ENCODE data around the gene IMPG2.

The IMPG2 gene

GRCh38 chr3:101235048-101235447 lies 85.3 kb downstream of the IMPG2 start:
- Histone ChIP-seq H3K36me3 (ENCODE audit: insufficient read depth, low read length) (no peaks in the 10 kb centered on the region), H3K9me3 (ENCODE audit: insufficient read depth, low read depth, low read length) (no peaks in the 10 kb centered on the region), H3K27me3 (ENCODE audit: insufficient read depth, low read length) (no peaks in the 10 kb centered on the region), H3K27ac (ENCODE audit: low read depth, low read length) (no peak overlapping the region), H3K4me1 (ENCODE audit: insufficient read depth, low read length) (no peaks in the 10 kb centered on the region), H3K9ac (ENCODE audit: low read depth, low read length) (no peak overlapping the region), H3K4me3 (ENCODE audit: low read length) (no peak overlapping the region)
- WGBS, result 94% methylated on average over 3 of the region's 3 CpGs

GRCh38 chr3:101230618-101231017 lies 89.8 kb downstream of the IMPG2 start:
- Histone ChIP-seq H3K9me3 (ENCODE audit: insufficient read depth, low read depth, low read length) (no peaks in the 10 kb centered on the region), H3K9ac (ENCODE audit: low read depth, low read length) (no peak overlapping the region), H3K36me3 (ENCODE audit: insufficient read depth, low read length) (no peaks in the 10 kb centered on the region), H3K27me3 (ENCODE audit: insufficient read depth, low read length) (no peaks in the 10 kb centered on the region), H3K4me3 (ENCODE audit: low read length) (no peak overlapping the region), H3K27ac (ENCODE audit: low read depth, low read length) (no peak overlapping the region), H3K4me1 (ENCODE audit: insufficient read depth, low read length) (no peaks in the 10 kb centered on the region)

- Histone ChIP-seq H3K27me3 (ENCODE audit: insufficient read depth, low read length) (no peaks in the 10 kb centered on the region), H3K9me3 (ENCODE audit: insufficient read depth, low read depth, low read length) (no peaks in the 10 kb centered on the region), H3K27ac (ENCODE audit: low read depth, low read length) (no peak overlapping the region), H3K4me3 (ENCODE audit: low read length) (no peak overlapping the region), H3K9ac (ENCODE audit: low read depth, low read length) (no peak overlapping the region), H3K36me3 (ENCODE audit: insufficient read depth, low read length) (no peaks in the 10 kb centered on the region), H3K4me1 (ENCODE audit: insufficient read depth, low read length) (no peaks in the 10 kb centered on the region)
- 93% methylated on average over 4 of the region's 4 CpGs for WGBS
Observed at GRCh38 chr3:101229681-101230080, 90.7 kb downstream of the IMPG2 start.

- no peak overlapping the region for H3K4me3 ChIP-seq (ENCODE audit: low read length)
- WGBS, result 81% methylated on average over 3 of the region's 3 CpGs
- H3K27ac ChIP-seq (ENCODE audit: low read depth, low read length), result no peak overlapping the region
- H3K36me3 ChIP-seq (ENCODE audit: insufficient read depth, low read length), result no peaks in the 10 kb centered on the region
- H3K9ac ChIP-seq (ENCODE audit: low read depth, low read length), result no peak overlapping the region
- no peaks in the 10 kb centered on the region for H3K9me3 ChIP-seq (ENCODE audit: insufficient read depth, low read depth, low read length)
- H3K27me3 ChIP-seq (ENCODE audit: insufficient read depth, low read length), result no peaks in the 10 kb centered on the region
- H3K4me1 ChIP-seq (ENCODE audit: insufficient read depth, low read length), result no peaks in the 10 kb centered on the region
Observed at GRCh38 chr3:101228441-101228840, 91.9 kb downstream of the IMPG2 start.

GRCh38 chr3:101224739-101225138 lies 95.6 kb downstream of the IMPG2 start:
- 92% methylated on average over 3 of the region's 4 CpGs for WGBS

GRCh38 chr3:101223016-101223415 lies 97.4 kb downstream of the IMPG2 start:
- Histone ChIP-seq H3K27me3 (ENCODE audit: insufficient read depth, low read length) (no peaks in the 10 kb centered on the region), H3K36me3 (ENCODE audit: insufficient read depth, low read length) (no peaks in the 10 kb centered on the region), H3K4me3 (ENCODE audit: low read length) (no peak overlapping the region), H3K4me1 (ENCODE audit: insufficient read depth, low read length) (no peaks in the 10 kb centered on the region), H3K9me3 (ENCODE audit: insufficient read depth, low read depth, low read length) (peaks cover 22% of the 10 kb centered on the region), H3K9ac (ENCODE audit: low read depth, low read length) (no peak overlapping the region), H3K27ac (ENCODE audit: low read depth, low read length) (no peak overlapping the region)
- 88% methylated on average over 1 of the region's 3 CpGs for WGBS

More at GRCh38 chr3:101224739-101225138, 95.6 kb downstream of the IMPG2 start:
- peaks cover 6% of the 10 kb centered on the region; the same call in 1 of the 2 replicates for H3K9me3 ChIP-seq (ENCODE audit: insufficient read depth, low read depth, low read length)
- H3K36me3 ChIP-seq (ENCODE audit: insufficient read depth, low read length), result no peaks in the 10 kb centered on the region
- H3K27ac ChIP-seq (ENCODE audit: low read depth, low read length), result no peak overlapping the region
- no peaks in the 10 kb centered on the region for H3K4me1 ChIP-seq (ENCODE audit: insufficient read depth, low read length)
- H3K9ac ChIP-seq (ENCODE audit: low read depth, low read length), result no peak overlapping the region
- no peaks in the 10 kb centered on the region for H3K27me3 ChIP-seq (ENCODE audit: insufficient read depth, low read length)
- no peak overlapping the region for H3K4me3 ChIP-seq (ENCODE audit: low read length)

- Histone ChIP-seq H3K27ac (ENCODE audit: low read depth, low read length) (no peak overlapping the region), H3K4me1 (ENCODE audit: insufficient read depth, low read length) (no peaks in the 10 kb centered on the region), H3K27me3 (ENCODE audit: insufficient read depth, low read length) (no peaks in the 10 kb centered on the region), H3K9ac (ENCODE audit: low read depth, low read length) (no peak overlapping the region), H3K9me3 (ENCODE audit: insufficient read depth, low read depth, low read length) (peaks cover 22% of the 10 kb centered on the region), H3K4me3 (ENCODE audit: low read length) (no peak overlapping the region), H3K36me3 (ENCODE audit: insufficient read depth, low read length) (no peaks in the 10 kb centered on the region)
- WGBS, result 94% methylated on average over 4 of the region's 4 CpGs
Observed at GRCh38 chr3:101219842-101220560, 100.4 kb downstream of the IMPG2 start.

- no peak overlapping the region for H3K9ac ChIP-seq (ENCODE audit: low read depth, low read length)
- H3K27me3 ChIP-seq (ENCODE audit: insufficient read depth, low read length), result no peaks in the 10 kb centered on the region
- H3K27ac ChIP-seq (ENCODE audit: low read depth, low read length), result no peak overlapping the region
- peaks cover 35% of the 10 kb centered on the region for H3K9me3 ChIP-seq (ENCODE audit: insufficient read depth, low read depth, low read length)
- WGBS, result 90% methylated on average over 3 of the region's 3 CpGs
- no peaks in the 10 kb centered on the region for H3K36me3 ChIP-seq (ENCODE audit: insufficient read depth, low read length)
- no peak overlapping the region for H3K4me3 ChIP-seq (ENCODE audit: low read length)
- H3K4me1 ChIP-seq (ENCODE audit: insufficient read depth, low read length), result no peaks in the 10 kb centered on the region
Observed at GRCh38 chr3:101217472-101218245, 102.7 kb downstream of the IMPG2 start.

GRCh38 chr3:101216710-101217465 lies 103.5 kb downstream of the IMPG2 start:
- 90% methylated on average over 3 of the region's 3 CpGs for WGBS
- Histone ChIP-seq H3K9me3 (ENCODE audit: insufficient read depth, low read depth, low read length) (peaks cover 35% of the 10 kb centered on the region), H3K4me1 (ENCODE audit: insufficient read depth, low read length) (no peaks in the 10 kb centered on the region), H3K36me3 (ENCODE audit: insufficient read depth, low read length) (no peaks in the 10 kb centered on the region), H3K27me3 (ENCODE audit: insufficient read depth, low read length) (no peaks in the 10 kb centered on the region), H3K27ac (ENCODE audit: low read depth, low read length) (no peak overlapping the region), H3K9ac (ENCODE audit: low read depth, low read length) (no peak overlapping the region), H3K4me3 (ENCODE audit: low read length) (no peak overlapping the region)

GRCh38 chr3:101212730-101213129 lies 107.6 kb downstream of the IMPG2 start:
- peaks cover 12% of the 10 kb centered on the region for H3K9me3 ChIP-seq (ENCODE audit: insufficient read depth, low read depth, low read length)
- WGBS, result 79% methylated on average over 2 of the region's 2 CpGs
- no peak overlapping the region for H3K9ac ChIP-seq (ENCODE audit: low read depth, low read length)
- no peaks in the 10 kb centered on the region for H3K36me3 ChIP-seq (ENCODE audit: insufficient read depth, low read length)
- no peaks in the 10 kb centered on the region for H3K27me3 ChIP-seq (ENCODE audit: insufficient read depth, low read length)
- H3K27ac ChIP-seq (ENCODE audit: low read depth, low read length), result no peak overlapping the region
- H3K4me1 ChIP-seq (ENCODE audit: insufficient read depth, low read length), result no peaks in the 10 kb centered on the region
- no peak overlapping the region for H3K4me3 ChIP-seq (ENCODE audit: low read length)

- no peaks in the 10 kb centered on the region for H3K36me3 ChIP-seq (ENCODE audit: insufficient read depth, low read length)
- H3K9ac ChIP-seq (ENCODE audit: low read depth, low read length), result no peak overlapping the region
- no peaks in the 10 kb centered on the region for H3K27me3 ChIP-seq (ENCODE audit: insufficient read depth, low read length)
- H3K4me3 ChIP-seq (ENCODE audit: low read length), result no peak overlapping the region
- 63% methylated on average over 1 of the region's 2 CpGs for WGBS
- H3K27ac ChIP-seq (ENCODE audit: low read depth, low read length), result no peak overlapping the region
- H3K9me3 ChIP-seq (ENCODE audit: insufficient read depth, low read depth, low read length), result no peaks in the 10 kb centered on the region
- H3K4me1 ChIP-seq (ENCODE audit: insufficient read depth, low read length), result no peaks in the 10 kb centered on the region
Observed at GRCh38 chr3:101204246-101204645, 116.1 kb downstream of the IMPG2 start.

All from HUES64 (cell line).